Calu3 (cell line): Measurements from ENCODE around the gene FPR2. TPM values are rescaled to one million over a fixed set of nuclear protein-coding genes. Genes with fewer than 3 reads are reported as not detected.
"Not testable (repeated sequence)": the region's sequence is repeated elsewhere in the genome, so short reads cannot be mapped to it uniquely, and the experiment has no call there.

Experiments used
- BruUV-seq: library from RNA; stranded (reverse); fragments of 400-500 nt; replicated peaks from 2 replicates; lab custom pipeline; 2021; lab: Mats Ljungman, UMichigan
- CTCF ChIA-PET: fragments of 300-600 bp; sonication (Branson Sonifier 250); formaldehyde crosslinking; loops from one replicate; lab custom pipeline; 2022; ENCODE audit warnings: antibody characterized with exemption; lab: Charles Lee
- DNase-seq: peaks from one replicate; pipeline ENCODE4 v3.0.0; 2022
- H3K27ac Mint-ChIP-seq: one replicate; pipeline ENCODE4 v1.8.0; 2022; ENCODE audit warnings: mixed read lengths; ENCODE audit not compliant: unreplicated experiment
- H3K27me3 Mint-ChIP-seq: one replicate; pipeline ENCODE4 v1.8.0; 2022; ENCODE audit warnings: mixed read lengths; ENCODE audit not compliant: unreplicated experiment
- H3K36me3 Mint-ChIP-seq: one replicate; pipeline ENCODE4 v1.8.0; 2022; ENCODE audit warnings: mild to moderate bottlenecking, moderate library complexity, mixed read lengths; ENCODE audit not compliant: insufficient read depth, unreplicated experiment
- H3K4me1 Mint-ChIP-seq: one replicate; pipeline ENCODE4 v1.8.0; 2022; ENCODE audit warnings: mild to moderate bottlenecking, low read depth, mixed read lengths; ENCODE audit not compliant: unreplicated experiment
- H3K4me3 Mint-ChIP-seq: one replicate; pipeline ENCODE4 v1.8.0; 2022; ENCODE audit warnings: mild to moderate bottlenecking, low read depth, moderate library complexity, mixed read lengths; ENCODE audit not compliant: unreplicated experiment
- H3K9me3 Mint-ChIP-seq: one replicate; pipeline ENCODE4 v1.8.0; 2022; ENCODE audit warnings: low read depth, mixed read lengths; ENCODE audit not compliant: unreplicated experiment
- CTCF ChIP-seq: fragments of 200-600 bp; IDR thresholded peaks from one replicate; pipeline ENCODE4 v1.8.0; 2022; ENCODE audit warnings: antibody characterized with exemption; ENCODE audit not compliant: unreplicated experiment
- intact Hi-C: fragments of 100-400 bp; cut with micrococcal nuclease; formaldehyde crosslinking; loops from one replicate; pipeline ENCODE4 v1.10.0; 2022; ENCODE audit not compliant: unreplicated experiment
- total RNA-seq: library from RNA; stranded (reverse); gene quantifications from 2 replicates; pipeline ENCODE4 v1.2.3, GENCODE V29; 2022

Gene FPR2
- total RNA-seq, 1 experiment from 2014 or later, result not detected

- TF ChIP-seq CTCF, result no peak
- intact Hi-C loops, result no loop called here
- no TSS peak for BruUV-seq
These were observed 41.8 kb downstream of the FPR2 start for GRCh38 chr19:51802775-51803174.

DNA sequence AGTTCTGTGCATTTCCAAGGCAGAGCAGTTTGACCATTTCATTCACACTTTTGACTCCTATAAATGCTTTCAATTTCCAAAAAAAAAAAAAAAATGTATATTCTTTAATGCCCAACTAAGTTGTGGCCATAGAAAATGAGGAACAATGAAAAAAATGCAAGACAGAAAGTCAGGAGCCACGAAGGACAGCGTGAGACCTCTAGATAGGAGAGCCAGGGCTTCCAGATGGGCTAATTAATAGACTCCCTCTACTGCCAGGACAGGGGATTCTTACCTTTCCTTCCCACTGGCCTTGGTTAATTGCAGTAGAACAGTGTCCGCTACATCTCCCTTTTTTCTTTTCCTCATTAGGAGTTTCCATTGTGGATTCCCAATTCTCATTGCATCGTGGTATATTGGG is 42.5 kb downstream of the FPR2 start:
- no peak overlapping the region for H3K4me3 Mint-ChIP-seq
- H3K27me3 Mint-ChIP-seq, result no peaks in the 10 kb centered on the region
- no peak for DNase-seq
- no peaks in the 10 kb centered on the region for H3K4me1 Mint-ChIP-seq
- peaks cover 19% of the 10 kb centered on the region for H3K9me3 Mint-ChIP-seq
- TF ChIP-seq CTCF, result no peak
- no peak overlapping the region for H3K27ac Mint-ChIP-seq
- no TSS peak for BruUV-seq
- H3K36me3 Mint-ChIP-seq, result no peaks in the 10 kb centered on the region
- CTCF ChIA-PET, result no interaction called here
- intact Hi-C loops, result no loop called here

More at GRCh38 chr19:51802775-51803174, 41.8 kb downstream of the FPR2 start:
- Mint-ChIP-seq H3K4me1 (no peaks in the 10 kb centered on the region), H3K9me3 (peaks cover 20% of the 10 kb centered on the region), H3K36me3 (no peaks in the 10 kb centered on the region), H3K27ac (no peak overlapping the region), H3K27me3 (no peaks in the 10 kb centered on the region), H3K4me3 (no peak overlapping the region)
- DNase-seq, result no peak
- CTCF ChIA-PET, result no interaction called here

GRCh38 chr19:51803967-51804366 is 43.0 kb downstream of the FPR2 start:
- H3K27ac Mint-ChIP-seq, result no peak overlapping the region
- BruUV-seq, result no TSS peak
- peaks cover 19% of the 10 kb centered on the region for H3K9me3 Mint-ChIP-seq
- H3K27me3 Mint-ChIP-seq, result no peaks in the 10 kb centered on the region
- no peaks in the 10 kb centered on the region for H3K4me1 Mint-ChIP-seq
- no peak for TF ChIP-seq CTCF
- CTCF ChIA-PET, result no interaction called here
- H3K4me3 Mint-ChIP-seq, result no peak overlapping the region
- DNase-seq, result no peak
- intact Hi-C loops, result no loop called here
- no peaks in the 10 kb centered on the region for H3K36me3 Mint-ChIP-seq

DNA sequence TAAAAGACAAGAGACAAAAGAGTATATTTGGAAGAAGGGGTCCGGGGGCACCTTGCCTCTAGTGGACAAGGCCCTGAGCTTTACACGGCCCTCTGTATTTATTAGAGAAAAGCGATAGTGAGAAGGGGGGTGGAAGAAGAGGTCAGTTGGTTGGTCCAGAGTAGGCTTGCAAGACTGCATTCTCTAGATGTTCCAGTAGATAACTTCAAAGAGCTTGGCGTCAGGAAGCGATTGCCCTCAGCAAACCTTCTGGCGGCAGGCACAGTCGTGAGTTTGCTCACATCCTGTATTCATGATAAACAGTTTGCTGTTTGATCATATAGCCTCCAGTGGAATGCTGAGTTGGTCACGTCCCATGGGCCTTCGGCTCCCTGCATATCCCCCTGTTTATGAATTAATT is 43.8 kb downstream of the FPR2 start:
- H3K27me3 Mint-ChIP-seq, BruUV-seq, intact Hi-C loops, H3K36me3 Mint-ChIP-seq, H3K4me1 Mint-ChIP-seq, H3K4me3 Mint-ChIP-seq, H3K27ac Mint-ChIP-seq, DNase-seq: not testable (repeated sequence)
- CTCF ChIA-PET, result interaction anchor here (0.6 kb wide), 1 partner anchor 229 kb away, joined by 3 read pairs; no protein-coding TSS in a partner anchor
- H3K9me3 Mint-ChIP-seq, result peaks cover 19% of the 10 kb centered on the region

GRCh38 chr19:51805396-51805795 is 44.4 kb downstream of the FPR2 start:
- intact Hi-C loops, H3K4me3 Mint-ChIP-seq, H3K27ac Mint-ChIP-seq, H3K27me3 Mint-ChIP-seq, H3K4me1 Mint-ChIP-seq, DNase-seq, BruUV-seq, H3K36me3 Mint-ChIP-seq: not testable (repeated sequence)
- CTCF ChIA-PET, result interaction anchor here (0.6 kb wide), 1 partner anchor 229 kb away, joined by 3 read pairs; no protein-coding TSS in a partner anchor
- peaks cover 15% of the 10 kb centered on the region for H3K9me3 Mint-ChIP-seq

GRCh38 chr19:51806571-51806970 is 45.6 kb downstream of the FPR2 start:
- H3K4me1 Mint-ChIP-seq, H3K4me3 Mint-ChIP-seq, H3K27ac Mint-ChIP-seq, BruUV-seq, CTCF ChIA-PET, H3K36me3 Mint-ChIP-seq, intact Hi-C loops, H3K27me3 Mint-ChIP-seq, DNase-seq: not testable (repeated sequence)
- peaks cover 17% of the 10 kb centered on the region for H3K9me3 Mint-ChIP-seq
